K562 treated with DMSO at 1 percent for 48 hours (cell line): ENCODE results near the gene ITGA6. TPM values are rescaled to one million over a fixed set of nuclear protein-coding genes. Genes with fewer than 3 reads are reported as not detected.

Experiments
- total RNA-seq: library from RNA; unstranded; fragments of 300-600 nt; gene quantifications from 2 replicates; pipeline ENCODE4 v1.2.3, GENCODE V29; 2022; ENCODE audit warnings: low replicate concordance; ENCODE audit errors: extremely low read depth

The ITGA6 gene
- total RNA-seq = not detected in 2 replicates

GRCh38 chr2:172427256-172427989 lies at the start of gene ITGA6:
Gene ITGA6 (plus strand): TSS chr2:172427586.

Other genes with a start within 250 kb of the ITGA6 start
- not detected in 2 replicates for gene PDK1, start 128.5 kb downstream of the ITGA6 start, total RNA-seq